Naive B cell (primary cell): ENCODE measurements around the gene ACP1. TPM values are rescaled to one million over a fixed set of nuclear protein-coding genes. Genes with fewer than 3 reads are reported as not detected.

Experiments used
- ATAC-seq, 2 donors: fragments of 150-1000 bp; cut with Tn5 transposase; 2 replicates each; pipeline ENCODE4 v1.10.0; 2021; ENCODE audit warnings: low read depth in 2 of 2, mild to moderate bottlenecking in 2 of 2, moderate library complexity in 2 of 2
- DNase-seq: peaks from one replicate; pipeline ENCODE4 v3.0.0; 2022
- H3K27ac Mint-ChIP-seq, 6 donors: one replicate each; pipeline ENCODE4 v1.8.0; 2020 to 2022; ENCODE audit warnings: mild to moderate bottlenecking in 6 of 6, mixed read lengths in 6 of 6, moderate library complexity in 5 of 6, inconsistent platforms in 2 of 6
- H3K27me3 Mint-ChIP-seq, 3 donors: one replicate each; pipeline ENCODE4 v1.8.0; 2021 to 2022; ENCODE audit warnings: mixed read lengths in 3 of 3, mild to moderate bottlenecking in 1 of 3
- H3K36me3 Mint-ChIP-seq, 2 donors: one replicate each; pipeline ENCODE4 v1.8.0; 2020 to 2022; ENCODE audit warnings: mixed read lengths in 2 of 2, inconsistent platforms in 1 of 2, mild to moderate bottlenecking in 1 of 2
- H3K4me1 Mint-ChIP-seq, 3 donors: one replicate each; pipeline ENCODE4 v1.8.0; 2020 to 2022; ENCODE audit warnings: mixed read lengths in 3 of 3, inconsistent platforms in 1 of 3, mild to moderate bottlenecking in 1 of 3, moderate library complexity in 1 of 3
- H3K4me3 Mint-ChIP-seq, 8 donors: one replicate each; pipeline ENCODE4 v1.8.0; 2020 to 2022; ENCODE audit warnings: mild to moderate bottlenecking in 8 of 8, mixed read lengths in 8 of 8, moderate library complexity in 8 of 8, inconsistent platforms in 2 of 8
- H3K9me3 Mint-ChIP-seq, 7 donors: one replicate each; pipeline ENCODE4 v1.8.0; 2020 to 2022; ENCODE audit warnings: mixed read lengths in 7 of 7, mild to moderate bottlenecking in 5 of 7, inconsistent platforms in 2 of 7, moderate library complexity in 1 of 7
- polyA plus RNA-seq, 6 donors: library from polyadenylated mRNA; unstranded; fragments of 300-500 nt; fragmentation: Illumina TruSeq; gene quantifications; one replicate each; pipeline ENCODE4 v1.2.3, GENCODE V29; 2021; ENCODE audit warnings: low read depth in 6 of 6

ACP1 gene
- polyA plus RNA-seq, 6 donors from 2014 or later = 202 to 385 (median 219) TPM

- DNase-seq (peak; percentile 20), ATAC-seq (peak; percentile 65 to 68)
- no peaks in the 10 kb centered on the region for H3K36me3 Mint-ChIP-seq
- H3K9me3 Mint-ChIP-seq = no peaks in the 10 kb centered on the region
- H3K4me3 Mint-ChIP-seq = peak overlapping the region in 7 of 8 donors; percentile 2 to 82 (median 65)
- H3K4me1 Mint-ChIP-seq = peaks cover 7 to 12% (median 9%) of the 10 kb centered on the region in 3 donors
- H3K27ac Mint-ChIP-seq = no peak overlapping the region
- peaks cover 19 to 34% (median 27%) of the 10 kb centered on the region in 3 donors for H3K27me3 Mint-ChIP-seq
Observed at GRCh38 chr2:287471-287885, 22.7 kb downstream of the ACP1 start.

DNA sequence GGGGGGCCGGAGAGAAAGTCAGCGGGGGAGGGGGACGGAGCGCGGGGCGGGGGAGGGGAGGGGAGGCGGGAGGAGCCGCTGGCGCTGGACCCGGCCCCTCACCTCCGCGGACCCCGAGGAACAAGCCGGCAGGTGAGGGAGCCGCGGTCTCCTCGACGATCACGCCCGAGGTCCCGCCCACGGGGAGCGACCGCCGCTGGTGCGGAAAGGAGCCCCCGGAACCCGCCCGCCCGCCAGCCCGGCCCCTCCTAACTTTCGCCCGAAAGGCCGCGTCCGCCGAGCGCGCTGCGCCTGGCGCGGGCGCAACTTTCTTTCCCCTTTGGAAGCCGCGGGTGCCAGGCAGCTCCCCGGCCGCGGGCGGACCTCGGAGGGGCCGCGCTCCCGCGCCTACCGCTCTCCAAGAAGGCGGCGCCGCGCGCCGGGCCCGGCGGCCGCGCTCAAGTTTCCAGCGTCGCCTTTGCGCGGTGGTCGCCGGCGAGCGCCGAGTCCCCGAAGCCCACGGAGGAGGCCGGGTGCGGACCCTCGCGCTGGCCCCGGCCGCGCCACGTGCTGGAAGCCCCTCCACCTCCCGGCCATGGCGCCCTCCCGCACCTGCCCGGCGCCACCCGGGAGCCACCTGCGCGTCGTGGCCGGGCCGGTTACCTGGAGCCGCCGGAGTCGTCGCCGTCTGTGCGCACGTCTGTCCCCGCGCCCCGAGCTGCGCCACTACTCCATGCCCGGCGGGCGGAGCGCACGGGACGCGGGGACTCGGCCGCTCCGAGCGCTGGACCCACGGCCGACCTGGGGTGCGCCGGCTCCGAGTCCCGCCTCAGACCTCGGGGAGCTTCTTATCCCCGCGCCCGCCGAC, 23.4 kb downstream of the ACP1 start, which contains the start of gene ALKAL2:
TSS of gene ALKAL2 (minus strand) at position 181 of the 847 bp plus-strand sequence. CDS start 256 bp downstream, outside the sequence.
- H3K9me3 Mint-ChIP-seq = no peaks in the 10 kb centered on the region
- peak within 1 kb of the TSS; percentile 26 to 82 (median 70) for H3K4me3 Mint-ChIP-seq
- DNase-seq (peak; percentile 16), ATAC-seq (peak; percentile 27 to 43)
- peaks cover 19 to 38% (median 30%) of the 10 kb centered on the region in 3 donors for H3K27me3 Mint-ChIP-seq
- no peaks in the 10 kb centered on the region for H3K36me3 Mint-ChIP-seq
- H3K27ac Mint-ChIP-seq = no peak within 1 kb of the TSS
- H3K4me1 Mint-ChIP-seq = peaks cover 7 to 12% (median 9%) of the 10 kb centered on the region in 3 donors

- peak; percentile 9 for DNase-seq
- Mint-ChIP-seq H3K36me3 (no peaks in the 10 kb centered on the region), H3K27me3 (peaks cover 19 to 38% (median 33%) of the 10 kb centered on the region in 3 donors), H3K4me1 (peaks cover 7 to 12% (median 9%) of the 10 kb centered on the region in 3 donors), H3K4me3 (peak overlapping the region in 6 of 8 donors; percentile 26 to 77 (median 54)), H3K27ac (no peak overlapping the region), H3K9me3 (no peaks in the 10 kb centered on the region)
- no peak for ATAC-seq
Observed at GRCh38 chr2:288758-289361, 24.1 kb downstream of the ACP1 start.

GRCh38 chr2:289362-290089, 24.8 kb downstream of the ACP1 start:
- H3K27me3 Mint-ChIP-seq = peaks cover 21 to 41% (median 33%) of the 10 kb centered on the region in 3 donors
- ATAC-seq = peak in 1 of 2 donors; percentile 31
- DNase-seq = peak; percentile 6

DNA sequence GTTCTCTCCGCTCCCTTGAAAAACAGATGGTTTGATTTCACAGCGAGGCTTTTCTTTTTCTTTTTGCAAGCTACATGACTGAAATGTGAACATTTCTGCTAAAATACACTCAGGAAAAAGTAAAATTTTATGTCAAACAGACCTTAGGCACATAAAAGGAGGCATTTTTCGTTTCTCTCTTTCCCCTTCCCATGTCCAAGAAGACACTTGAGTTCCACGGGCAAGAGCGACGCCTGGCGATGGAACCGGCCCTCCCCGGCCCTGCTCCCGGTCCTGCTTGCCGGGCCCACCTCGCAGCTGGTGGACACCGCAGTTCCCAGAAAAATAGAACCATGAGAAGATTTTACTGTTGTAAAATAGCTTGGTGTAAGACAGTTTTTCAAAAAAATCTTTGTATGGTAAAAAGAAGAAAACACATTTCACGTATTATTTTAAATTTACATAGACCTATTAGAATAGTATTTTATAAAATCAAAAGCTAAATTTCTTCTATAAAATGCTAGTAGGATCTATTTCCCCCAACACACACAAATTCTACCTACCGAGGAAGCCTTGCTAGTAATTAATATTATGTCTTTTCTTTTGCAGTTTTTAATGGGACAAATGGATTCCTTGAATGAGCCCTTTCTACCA, 25.5 kb downstream of the ACP1 start:
- H3K27ac Mint-ChIP-seq = no peak overlapping the region

More at GRCh38 chr2:289362-290089, 24.8 kb downstream of the ACP1 start:
- Mint-ChIP-seq H3K9me3 (peaks cover 0 to 2% (median 0%) of the 10 kb centered on the region in 7 donors), H3K27ac (no peak overlapping the region), H3K4me1 (peaks cover 7 to 12% (median 9%) of the 10 kb centered on the region in 3 donors), H3K4me3 (peak overlapping the region; percentile 47 to 85 (median 78)), H3K36me3 (no peaks in the 10 kb centered on the region)

GRCh38 chr2:295090-295489, 30.3 kb downstream of the ACP1 start:
- no peak for ATAC-seq
- DNase-seq = no peak
- Mint-ChIP-seq H3K27ac (no peak overlapping the region), H3K4me1 (peaks cover 0 to 2% (median 2%) of the 10 kb centered on the region in 3 donors), H3K36me3 (no peaks in the 10 kb centered on the region), H3K9me3 (peaks cover 0 to 15% (median 6%) of the 10 kb centered on the region in 7 donors), H3K4me3 (no peak overlapping the region), H3K27me3 (peaks cover 33 to 46% (median 34%) of the 10 kb centered on the region in 3 donors)

More for the DNA sequence above, 25.5 kb downstream of the ACP1 start:
- H3K9me3 Mint-ChIP-seq = peaks cover 0 to 2% (median 0%) of the 10 kb centered on the region in 7 donors
- peaks cover 28 to 46% (median 30%) of the 10 kb centered on the region in 3 donors for H3K27me3 Mint-ChIP-seq
- ATAC-seq (peak; percentile 39 to 48), DNase-seq (peak; percentile 15)
- no peaks in the 10 kb centered on the region for H3K36me3 Mint-ChIP-seq
- H3K4me1 Mint-ChIP-seq = peaks cover 7 to 12% (median 9%) of the 10 kb centered on the region in 3 donors
- peak overlapping the region; percentile 47 to 85 (median 78) for H3K4me3 Mint-ChIP-seq

DNA sequence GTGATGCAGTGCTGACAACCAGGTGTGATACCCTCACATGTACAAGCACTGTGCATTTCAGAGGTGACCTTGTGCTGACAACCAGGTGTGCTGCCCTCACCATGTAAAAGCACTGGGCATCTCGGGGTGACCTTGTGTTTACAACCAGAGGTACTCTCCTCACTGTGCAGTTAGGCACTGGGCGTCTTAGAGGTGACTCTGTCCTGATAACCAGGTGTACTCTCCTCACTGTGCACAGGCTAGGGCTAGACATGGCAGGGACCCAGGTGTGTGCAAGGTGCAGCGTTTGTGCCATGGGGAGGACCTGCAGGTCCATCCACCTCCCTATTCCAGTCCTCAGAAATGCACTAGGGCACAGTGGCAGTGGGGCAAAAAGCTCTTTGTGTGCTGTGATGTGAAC, 31.6 kb downstream of the ACP1 start:
- Mint-ChIP-seq H3K4me1 (no peaks in the 10 kb centered on the region), H3K27me3 (peaks cover 30 to 37% (median 33%) of the 10 kb centered on the region in 3 donors), H3K36me3 (peaks cover 0 to 2% of the 10 kb centered on the region in 2 donors)

DNA sequence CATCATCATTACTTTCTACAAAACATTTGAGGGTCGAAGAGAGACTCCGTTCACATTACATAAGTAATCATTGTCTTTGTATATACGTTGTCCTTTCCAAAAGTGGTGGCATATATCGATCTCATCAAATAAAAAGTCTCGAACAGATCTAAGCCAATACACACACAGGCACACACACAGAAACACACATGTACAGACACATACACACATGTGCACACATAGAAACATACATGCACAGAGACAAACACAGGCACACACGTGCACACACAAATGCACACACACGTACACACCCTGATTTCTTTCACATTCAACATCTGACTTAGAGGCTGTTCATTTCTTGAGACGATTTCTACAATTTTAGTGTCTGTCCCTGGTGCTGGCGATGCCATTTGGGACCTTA, 40.6 kb downstream of the ACP1 start:
- no peak overlapping the region for H3K27ac Mint-ChIP-seq
- peaks cover 0 to 13% of the 10 kb centered on the region in 2 donors for H3K36me3 Mint-ChIP-seq
- H3K27me3 Mint-ChIP-seq = peaks cover 0 to 10% (median 0%) of the 10 kb centered on the region in 3 donors
- H3K4me3 Mint-ChIP-seq = no peak overlapping the region
- DNase-seq (no peak), ATAC-seq (no peak)
- H3K9me3 Mint-ChIP-seq = peaks cover 0 to 22% (median 6%) of the 10 kb centered on the region in 7 donors
- H3K4me1 Mint-ChIP-seq = peaks cover 0 to 4% (median 0%) of the 10 kb centered on the region in 3 donors

More for the DNA sequence above, 31.6 kb downstream of the ACP1 start:
- H3K27ac Mint-ChIP-seq = no peak overlapping the region
- no peak for DNase-seq
- no peak overlapping the region for H3K4me3 Mint-ChIP-seq
- H3K9me3 Mint-ChIP-seq = peaks cover 1 to 24% (median 9%) of the 10 kb centered on the region in 7 donors
- ATAC-seq = no peak

DNA sequence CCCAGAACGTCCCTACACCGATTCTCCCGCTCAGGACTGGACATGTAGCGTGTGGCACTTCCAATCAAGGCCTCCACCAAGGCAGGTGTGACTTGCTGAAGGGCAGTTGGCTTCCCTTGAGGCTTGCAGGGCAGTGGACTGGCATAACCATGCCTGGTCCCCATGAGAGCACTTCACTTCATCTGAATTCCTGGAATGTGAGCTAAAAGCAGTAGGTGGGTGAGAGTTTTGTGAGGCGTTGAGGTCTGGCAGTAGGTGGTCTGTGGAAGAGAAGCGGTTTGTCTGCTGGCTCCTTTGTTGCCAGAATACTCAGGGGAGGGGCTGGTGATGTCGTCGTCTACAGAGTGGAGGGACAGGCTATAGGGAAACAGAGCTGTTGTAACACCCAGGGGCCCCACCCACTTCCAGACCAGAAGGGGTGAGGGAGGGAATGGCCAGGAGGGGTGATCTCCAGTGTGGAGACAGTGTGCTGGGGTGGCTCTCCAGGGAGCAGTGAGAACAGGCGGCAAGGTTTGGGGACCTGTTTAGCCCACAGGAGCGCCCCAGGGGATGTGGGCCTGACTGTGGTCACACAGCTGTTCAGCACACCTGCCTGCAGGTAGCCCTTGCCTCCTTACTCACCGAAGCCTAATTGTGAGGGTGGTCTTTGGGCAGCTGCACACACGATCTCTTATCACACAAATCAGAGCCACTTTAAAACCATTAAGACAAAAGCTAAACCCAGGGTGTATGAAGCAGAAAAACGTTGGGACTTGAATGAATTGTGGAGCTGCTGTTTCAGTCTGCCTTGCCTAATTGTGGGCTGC, 44.6 kb downstream of the ACP1 start:
- no peak for ATAC-seq
- Mint-ChIP-seq H3K27ac (peak overlapping the region in 3 of 6 donors; percentile 15 to 26 (median 25)), H3K4me3 (no peak overlapping the region), H3K9me3 (no peaks in the 10 kb centered on the region), H3K27me3 (peaks cover 0 to 4% (median 0%) of the 10 kb centered on the region in 3 donors), H3K4me1 (peaks cover 0 to 4% (median 0%) of the 10 kb centered on the region in 3 donors), H3K36me3 (no peaks in the 10 kb centered on the region)
- no peak for DNase-seq

DNA sequence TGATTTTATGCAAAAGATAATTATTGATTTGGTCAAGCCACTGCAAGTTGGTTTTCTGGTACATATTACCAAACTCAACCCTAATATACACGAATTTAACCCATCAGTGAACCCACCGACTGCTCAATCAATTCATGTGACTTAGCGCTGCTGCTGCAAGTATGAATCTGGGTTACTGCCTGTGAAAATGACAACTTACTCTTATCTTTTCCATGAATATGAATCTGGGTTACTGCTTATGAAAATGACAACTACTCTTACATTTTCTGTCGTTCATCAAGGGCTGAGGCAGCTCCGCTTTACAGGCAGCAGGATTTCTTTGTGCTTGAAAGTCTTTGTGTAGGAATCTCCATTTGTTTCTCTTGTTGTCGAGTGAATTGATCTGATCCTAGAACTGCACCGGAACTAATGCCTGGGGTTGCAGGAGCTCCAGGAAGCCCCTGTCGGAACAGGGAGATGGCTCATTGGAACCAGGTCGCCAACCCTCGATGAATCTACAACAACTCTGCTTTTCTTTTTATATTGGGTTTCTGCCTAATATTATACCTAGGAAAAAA, 45.3 kb downstream of the ACP1 start:
- ATAC-seq (no peak), DNase-seq (no peak)
- no peaks in the 10 kb centered on the region for H3K36me3 Mint-ChIP-seq
- H3K27me3 Mint-ChIP-seq = peaks cover 0 to 4% (median 0%) of the 10 kb centered on the region in 3 donors
- no peak overlapping the region for H3K27ac Mint-ChIP-seq
- no peak overlapping the region for H3K4me3 Mint-ChIP-seq
- peaks cover 0 to 4% (median 0%) of the 10 kb centered on the region in 3 donors for H3K4me1 Mint-ChIP-seq
- no peaks in the 10 kb centered on the region for H3K9me3 Mint-ChIP-seq

- H3K27me3 Mint-ChIP-seq = peaks cover 0 to 6% (median 4%) of the 10 kb centered on the region in 3 donors
- peaks cover 0 to 5% (median 0%) of the 10 kb centered on the region in 3 donors for H3K4me1 Mint-ChIP-seq
- H3K36me3 Mint-ChIP-seq = no peaks in the 10 kb centered on the region
- ATAC-seq (no peak), DNase-seq (no peak)
- no peaks in the 10 kb centered on the region for H3K9me3 Mint-ChIP-seq
- H3K4me3 Mint-ChIP-seq = no peak overlapping the region
- H3K27ac Mint-ChIP-seq = peak overlapping the region in 1 of 6 donors; percentile 39
Observed at GRCh38 chr2:310994-311393, 46.2 kb downstream of the ACP1 start.
